Epidermal melanocyte (primary cell): ENCODE measurements around the gene TFAP2A.

Experiments
- DNase-seq: peaks from one replicate; pipeline ENCODE4 v3.0.0; 2011; ENCODE audit warnings: low spot score; ENCODE audit not compliant: insufficient read length

Gene TFAP2A

GRCh38 chr6:10425975-10426780 lies 11.3 kb upstream of the TFAP2A start:
- DNase-seq, result peak; percentile 79

- DNase-seq, result no peak
Observed at GRCh38 chr6:10425176-10425974, 10.5 kb upstream of the TFAP2A start.

DNA sequence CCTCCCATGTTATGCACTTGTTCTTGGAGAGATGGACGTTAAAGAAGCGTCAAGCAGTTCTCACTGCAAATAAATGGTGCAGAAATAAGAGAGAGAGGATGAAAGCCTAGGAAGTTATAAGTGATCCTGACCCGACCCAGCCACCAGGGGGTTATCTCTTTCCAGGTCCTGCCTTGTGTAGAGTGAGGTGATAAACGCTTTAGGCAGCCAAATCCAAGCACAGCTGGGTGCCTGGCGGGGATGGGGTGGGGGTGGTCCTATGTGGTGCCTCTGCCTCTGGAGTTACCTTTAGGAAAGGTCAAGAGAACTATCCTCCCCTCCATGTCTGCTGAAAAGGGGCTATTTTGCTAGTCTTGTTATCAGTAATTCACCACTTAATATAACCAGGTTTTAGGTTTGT lies 9.2 kb upstream of the TFAP2A start:
- no peak for DNase-seq

DNA sequence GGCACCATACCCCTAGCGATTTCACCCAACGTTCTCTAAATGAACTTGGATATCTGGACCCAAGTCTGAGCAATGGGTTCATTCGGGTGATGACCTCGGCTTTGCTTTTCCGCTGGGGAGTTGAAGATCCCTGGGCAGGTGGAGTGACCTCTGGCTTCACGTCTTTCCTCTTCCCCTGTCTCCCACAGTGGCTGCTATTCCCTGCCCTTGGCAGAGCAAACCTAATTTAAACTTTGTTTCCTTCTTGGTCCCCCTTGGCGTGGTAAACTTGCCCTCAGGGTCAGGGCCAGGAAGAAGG lies 7.8 kb upstream of the TFAP2A start:
- DNase-seq, result peak; percentile 1

- DNase-seq, result no peak
Observed at GRCh38 chr6:10421921-10422736, 7.3 kb upstream of the TFAP2A start.

DNA sequence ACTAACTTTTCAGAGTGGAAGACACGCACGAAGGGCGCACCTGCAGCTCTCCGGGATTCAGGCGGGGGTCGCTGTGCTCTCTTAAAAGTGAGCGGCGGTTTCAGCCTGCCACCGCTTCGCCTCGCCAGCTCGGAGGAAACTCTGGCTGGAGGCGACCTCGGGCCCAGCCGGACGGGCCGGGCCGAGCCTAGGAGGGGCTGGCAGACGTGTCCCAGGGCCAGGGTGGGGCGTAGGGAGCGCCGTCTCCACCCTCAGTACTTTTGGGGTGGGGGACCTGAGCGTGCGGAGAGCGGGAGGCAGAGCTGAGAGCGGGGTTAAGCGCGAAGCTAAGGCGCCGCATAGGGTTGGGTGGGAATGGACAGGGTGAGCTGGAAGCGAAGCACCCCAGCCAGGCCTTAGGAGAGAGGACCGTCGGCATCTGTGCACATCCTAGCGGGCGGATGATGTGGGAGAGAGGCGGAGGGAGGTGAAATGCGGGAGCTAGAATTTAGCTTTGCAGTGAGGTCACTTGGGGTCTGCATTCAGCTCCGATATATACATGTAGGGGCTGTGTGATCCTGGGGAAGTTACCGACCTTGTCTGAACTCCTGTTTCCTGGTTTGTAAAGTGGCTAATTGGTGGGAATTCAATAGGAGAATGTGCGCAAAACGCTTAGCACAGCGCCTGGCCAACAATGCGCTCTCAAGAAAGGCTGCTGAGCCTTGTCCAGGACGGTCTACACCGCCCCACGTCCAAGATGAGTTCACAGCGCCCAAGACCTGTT lies 6.5 kb upstream of the TFAP2A start:
- peak; percentile 5 for DNase-seq

DNA sequence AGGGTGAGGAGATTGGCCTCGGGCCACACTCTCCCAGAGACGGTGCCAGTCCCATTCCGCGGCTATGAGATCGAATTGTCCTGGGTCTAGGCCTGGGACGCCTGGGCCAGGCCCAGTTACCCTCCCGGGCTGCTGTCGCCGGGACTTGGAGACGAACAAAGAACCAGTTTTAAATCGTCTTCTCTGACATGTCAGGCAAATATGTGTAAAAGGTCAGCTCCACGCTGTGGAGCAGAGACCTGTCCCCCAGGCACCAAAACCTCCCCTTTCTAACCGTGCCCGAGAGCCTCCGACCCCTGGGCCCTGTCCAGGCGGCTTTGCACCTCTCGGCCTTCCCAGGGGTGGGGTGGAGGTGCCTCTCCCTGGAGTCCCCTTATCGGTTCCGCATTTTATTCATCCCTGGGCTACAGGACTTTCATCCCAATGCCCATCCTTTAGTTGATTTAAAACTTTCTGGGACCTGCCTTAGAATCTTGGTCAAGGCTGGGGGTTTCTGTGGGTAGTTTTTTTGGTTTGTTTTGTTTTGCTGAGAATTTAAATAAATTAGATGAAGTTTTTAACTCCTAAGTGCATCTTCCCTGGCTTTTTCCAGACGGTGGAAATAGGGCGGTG lies 5.8 kb upstream of the TFAP2A start:
- no peak for DNase-seq

GRCh38 chr6:10419749-10420545 lies 5.1 kb upstream of the TFAP2A start:
- peak; percentile 19 for DNase-seq

DNA sequence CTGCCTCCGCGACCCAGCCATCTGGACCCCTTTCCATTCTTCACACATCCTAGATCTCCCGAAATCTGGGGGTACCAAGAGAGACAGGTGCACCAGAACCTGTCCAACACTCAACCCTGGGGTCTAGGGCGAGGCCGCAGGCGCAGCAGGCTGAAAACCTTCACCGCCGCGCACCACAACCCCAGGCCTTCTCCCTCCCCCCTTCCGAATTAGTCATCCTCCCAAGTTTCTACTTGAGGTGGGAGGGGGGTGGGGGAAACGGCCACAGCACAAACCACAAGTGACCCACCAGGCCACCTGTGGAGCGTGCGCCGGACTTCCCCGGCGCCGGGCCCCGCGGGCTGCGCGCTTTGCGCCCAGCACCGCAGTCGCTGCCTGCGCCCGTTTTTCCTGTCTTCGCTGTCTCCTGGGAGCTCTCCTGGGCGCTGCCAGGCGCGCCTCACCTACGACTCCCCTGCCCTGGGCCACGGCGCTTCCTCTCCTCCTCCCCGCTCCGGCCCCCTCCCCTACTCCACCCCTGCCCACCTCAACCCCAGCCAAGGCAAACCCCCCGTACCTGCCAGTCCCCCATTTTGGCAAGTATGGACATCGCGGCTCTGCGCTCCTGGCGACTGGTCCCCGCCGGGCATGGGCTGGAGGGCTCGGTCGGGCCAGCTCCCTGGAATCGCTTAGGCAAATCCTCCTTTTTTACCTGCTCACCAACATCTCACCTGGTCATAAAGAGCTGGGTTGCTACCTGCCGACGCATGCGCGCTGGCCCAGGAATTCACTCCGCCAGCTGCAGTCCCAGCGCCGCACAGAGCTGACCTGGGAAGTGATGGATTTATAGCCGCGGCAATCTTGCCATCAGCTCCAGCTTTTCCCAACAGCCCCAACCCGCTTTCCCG lies 4.2 kb upstream of the TFAP2A start:
- peak; percentile 15 for DNase-seq

DNA sequence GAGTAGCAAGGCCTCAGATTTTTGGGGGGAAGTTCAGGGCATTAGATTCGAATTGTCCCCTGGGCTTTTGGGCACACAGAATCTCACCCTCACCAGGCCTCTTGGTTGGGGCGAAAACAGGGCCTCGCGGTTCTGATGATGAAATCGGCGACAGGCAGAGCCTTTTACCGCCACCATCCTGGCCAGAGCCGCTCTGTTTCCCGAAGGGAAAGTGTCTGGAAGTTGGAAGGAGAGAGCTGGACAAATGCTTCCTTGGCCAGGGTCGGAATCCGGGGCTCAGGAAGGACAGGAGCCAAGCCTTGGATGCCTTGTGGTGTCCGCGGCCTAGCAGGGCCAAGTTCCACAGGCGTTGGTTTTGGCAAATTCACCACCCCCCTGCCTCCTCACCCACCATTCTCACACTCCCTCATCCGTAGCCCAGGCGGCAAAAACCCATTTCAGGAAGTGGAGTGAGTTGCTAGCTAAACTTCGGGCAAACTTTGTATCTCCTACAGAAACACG lies 3.5 kb upstream of the TFAP2A start:
- peak; percentile 16 for DNase-seq

DNA sequence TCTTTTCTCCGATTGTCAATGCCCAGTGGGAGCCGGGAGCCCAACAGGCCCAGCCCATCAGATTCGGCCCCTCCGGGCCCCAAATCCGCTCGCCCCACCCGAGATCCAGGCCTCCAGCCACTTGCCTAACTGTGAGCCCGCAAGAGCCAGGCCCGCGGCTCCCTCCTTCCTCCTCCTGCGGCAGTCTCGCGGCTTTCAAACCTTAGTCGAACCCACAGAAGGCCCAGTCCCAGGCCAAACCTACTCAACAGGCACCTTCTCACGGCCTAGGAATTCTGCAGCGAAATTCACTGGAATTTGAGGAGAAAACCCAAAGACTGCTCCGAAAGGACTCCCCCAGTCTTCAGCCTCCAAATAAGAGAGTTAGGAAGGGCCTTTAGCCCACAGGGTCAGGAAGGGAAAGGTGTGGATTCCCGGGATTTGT lies 2.8 kb upstream of the TFAP2A start:
- no peak for DNase-seq

GRCh38 chr6:10416863-10417641 lies 2.2 kb upstream of the TFAP2A start:
- DNase-seq, result no peak

DNA sequence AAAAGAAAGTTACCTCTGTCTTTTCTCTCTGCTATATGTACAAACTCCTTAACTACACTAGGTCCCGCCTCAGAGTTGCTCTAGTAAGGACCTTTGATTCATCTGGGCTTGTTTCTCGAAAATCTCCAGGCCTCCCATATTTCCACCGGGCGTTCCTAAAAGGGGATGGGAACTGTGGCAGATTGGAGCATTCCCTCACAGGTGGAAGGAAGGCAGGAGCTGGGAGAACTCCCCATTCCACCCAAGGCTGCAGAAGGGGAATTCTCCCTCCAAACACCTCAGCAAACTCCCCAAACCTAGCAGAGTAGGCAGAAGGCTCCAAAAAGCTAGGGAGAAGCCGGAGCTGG lies 1.6 kb upstream of the TFAP2A start:
- no peak for DNase-seq

- DNase-seq, result no peak
Observed at GRCh38 chr6:10415617-10416480, 975 bp upstream of the TFAP2A start.

DNA sequence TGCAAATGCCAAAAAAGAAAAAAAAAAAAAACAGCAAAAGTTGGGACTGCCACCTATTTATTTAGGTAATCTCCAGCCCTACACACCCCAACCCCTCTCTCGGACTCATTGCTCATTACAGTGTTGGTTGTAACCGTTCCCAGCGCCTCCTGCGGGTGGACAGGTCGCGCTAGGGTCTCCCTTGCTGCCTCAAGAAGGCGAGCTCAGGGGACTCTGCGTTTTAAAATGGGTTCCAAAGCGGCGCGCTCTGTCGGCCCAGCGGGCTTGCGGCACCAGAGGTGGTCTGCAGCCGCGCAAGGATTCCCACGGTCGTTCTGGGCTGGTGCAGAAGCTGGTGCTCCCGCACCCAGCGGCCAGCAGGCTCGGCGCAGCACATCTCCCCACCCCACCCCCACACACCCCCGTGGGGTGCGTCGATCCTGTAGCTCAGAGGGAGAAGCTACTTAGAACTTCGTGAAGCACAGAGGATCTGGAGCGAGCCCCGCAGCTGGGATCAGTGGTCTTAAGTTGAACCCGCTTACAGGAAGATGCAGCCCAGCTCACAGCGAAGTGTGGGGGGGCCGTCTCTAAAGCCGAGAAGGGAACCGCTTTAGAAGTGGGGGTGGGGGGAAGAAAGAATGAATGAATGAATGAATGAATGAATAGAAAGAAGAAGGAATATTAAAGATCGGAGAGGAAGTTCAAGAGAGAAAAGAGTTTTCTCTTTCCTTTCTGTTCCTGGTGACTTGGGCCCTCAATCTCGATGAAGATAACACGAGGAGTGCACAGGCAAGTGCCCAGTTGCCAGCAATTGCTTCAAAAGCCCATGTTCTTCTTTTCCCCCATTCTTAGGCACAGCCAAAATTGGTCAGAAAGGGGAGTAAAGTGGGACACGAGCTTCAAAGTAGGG lies 780 bp downstream of the TFAP2A start:
- DNase-seq, result no peak

GRCh38 chr6:10413262-10413849 lies 1.5 kb downstream of the TFAP2A start:
- no peak for DNase-seq
